IMR-90 (cell line): Measurements from ENCODE around the gene CHDH. TPM values are rescaled to one million over a fixed set of nuclear protein-coding genes. Genes with fewer than 3 reads are reported as not detected.

Source experiments
- ATAC-seq: fragments of 200-7000 bp; cut with Tn5 transposase; 2 replicates; pipeline ENCODE4 v1.9.1; 2020; ENCODE audit warnings: low read depth, mild to moderate bottlenecking, moderate library complexity
- BruUV-seq: library from RNA; stranded (reverse); fragments of 400-500 nt; replicated peaks from 2 replicates; lab custom pipeline; 2021; lab: Mats Ljungman, UMichigan
- CTCF ChIA-PET: fragments of 300-600 bp; formaldehyde crosslinking; extraction: SDS; loops from one replicate; lab custom pipeline; 2021; ENCODE audit warnings: antibody characterized with exemption; lab: Yijun Ruan, JAX
- POLR2A ChIA-PET: fragments of 300-600 bp; sonication (Branson Sonifier 250); formaldehyde crosslinking; loops from one replicate; lab custom pipeline; 2022; ENCODE audit warnings: antibody characterized with exemption; ENCODE audit not compliant: unreplicated experiment; lab: Charles Lee
- DNase-seq: peaks from one replicate; pipeline ENCODE4 v3.0.0; 2013
- H2AFZ ChIP-seq: replicated peaks from 2 replicates; pipeline ENCODE3; 2013; ENCODE audit warnings: low read length, mild to moderate bottlenecking; ENCODE audit not compliant: poor library complexity
- H2AK5ac ChIP-seq: 2 replicates; pipeline ENCODE4 v1.6.1; 2013; ENCODE audit warnings: low read depth, low read length, inconsistent platforms
- H2AK9ac ChIP-seq: replicated peaks from 2 replicates; pipeline ENCODE3; 2013; ENCODE audit warnings: mild to moderate bottlenecking, low read depth, low read length, moderate library complexity; ENCODE audit not compliant: poor library complexity
- H2BK120ac ChIP-seq: 2 replicates; pipeline ENCODE4 v1.6.1; 2013; ENCODE audit warnings: low read depth, low read length, inconsistent platforms
- H2BK15ac ChIP-seq: 3 replicates; pipeline ENCODE4 v1.6.1; 2013; ENCODE audit warnings: low read depth, low read length, inconsistent platforms
- H2BK20ac ChIP-seq: 2 replicates; pipeline ENCODE4 v1.6.1; 2013; ENCODE audit warnings: low read depth, mild to moderate bottlenecking, inconsistent platforms, low read length, moderate library complexity
- H2BK5ac ChIP-seq: 2 replicates; pipeline ENCODE4 v1.6.1; 2013; ENCODE audit warnings: mild to moderate bottlenecking, low read depth, low read length, inconsistent platforms; ENCODE audit not compliant: poor library complexity, severe bottlenecking
- H3K14ac ChIP-seq: replicated peaks from 2 replicates; pipeline ENCODE4 v1.6.1; 2013; ENCODE audit warnings: low read depth, low read length, inconsistent platforms
- H3K18ac ChIP-seq: 2 replicates; pipeline ENCODE4 v1.6.1; 2013; ENCODE audit warnings: low read depth, low read length, control low read depth
- H3K23ac ChIP-seq: 2 replicates; pipeline ENCODE4 v1.6.1; 2013; ENCODE audit warnings: low read depth, low read length, inconsistent platforms
- H3K27ac ChIP-seq: 2 replicates; pipeline ENCODE4 v1.5.1; 2013; ENCODE audit warnings: mild to moderate bottlenecking, control low read depth, low read length; ENCODE audit not compliant: insufficient read depth
- H3K27me3 ChIP-seq: 2 replicates; pipeline ENCODE4 v1.6.1; 2013; ENCODE audit warnings: low read length; ENCODE audit not compliant: control insufficient read depth, insufficient read depth
- H3K36me3 ChIP-seq: 2 replicates; pipeline ENCODE4 v1.6.1; 2013; ENCODE audit warnings: low read length, mixed read lengths; ENCODE audit not compliant: control insufficient read depth, insufficient read depth
- H3K4ac ChIP-seq: 2 replicates; pipeline ENCODE4 v1.6.1; 2013; ENCODE audit warnings: low read depth, low read length, inconsistent platforms
- H3K4me1 ChIP-seq: 2 replicates; pipeline ENCODE4 v1.6.1; 2013; ENCODE audit warnings: low read length, mixed read lengths; ENCODE audit not compliant: control insufficient read depth, insufficient read depth
- H3K4me2 ChIP-seq: 2 replicates; pipeline ENCODE4 v1.6.1; 2013; ENCODE audit warnings: low read depth, mild to moderate bottlenecking, control low read depth, low read length, moderate library complexity
- H3K4me3 ChIP-seq: 2 replicates; pipeline ENCODE4 v1.5.1; 2013; ENCODE audit warnings: low read depth, mild to moderate bottlenecking, control low read depth, low read length, moderate library complexity; ENCODE audit not compliant: insufficient read depth
- H3K56ac ChIP-seq: 2 replicates; pipeline ENCODE4 v1.6.1; 2013; ENCODE audit warnings: low read length, inconsistent platforms; ENCODE audit not compliant: insufficient read depth; ENCODE audit errors: extremely low read depth
- H3K79me1 ChIP-seq, 2 experiments: 2 replicates each; pipeline ENCODE4 v1.6.1; 2013; ENCODE audit warnings: low read length in 2 of 2, inconsistent platforms in 1 of 2, low read depth in 1 of 2
- H3K9ac ChIP-seq: 2 replicates; pipeline ENCODE4 v1.6.1; 2013; ENCODE audit warnings: low read depth, low read length, control low read depth
- H3K9me1 ChIP-seq: 2 replicates; pipeline ENCODE4 v1.6.1; 2013; ENCODE audit warnings: low read length, inconsistent platforms; ENCODE audit not compliant: insufficient read depth
- H3K9me3 ChIP-seq: 2 replicates; pipeline ENCODE4 v1.6.1; 2013; ENCODE audit warnings: low read length; ENCODE audit not compliant: control insufficient read depth, insufficient read depth
- H4K20me1 ChIP-seq: 2 replicates; pipeline ENCODE4 v1.6.1; 2013; ENCODE audit warnings: low read length, inconsistent platforms; ENCODE audit not compliant: insufficient read depth
- H4K5ac ChIP-seq: 2 replicates; pipeline ENCODE4 v1.6.1; 2013; ENCODE audit warnings: mild to moderate bottlenecking, low read depth, low read length, control low read depth
- H4K8ac ChIP-seq, 2 experiments: 2 replicates each; pipeline ENCODE4 v1.6.1; 2013; ENCODE audit warnings: low read depth in 2 of 2, low read length in 2 of 2, control low read depth in 1 of 2, inconsistent platforms in 1 of 2
- H4K91ac ChIP-seq: 2 replicates; pipeline ENCODE4 v1.6.1; 2013; ENCODE audit warnings: low read depth, low read length, inconsistent platforms; ENCODE audit not compliant: insufficient read depth
- CHD1 ChIP-seq: IDR thresholded peaks from 2 replicates; pipeline ENCODE4 v1.6.1; 2012; ENCODE audit warnings: low read depth, low read length, improper control_type of control experiment
- CTCF ChIP-seq: conservative IDR thresholded peaks from 2 replicates; pipeline ENCODE4 v1.5.1; 2012; ENCODE audit warnings: mild to moderate bottlenecking, low read depth, low read length, improper control_type of control experiment
- MAFK ChIP-seq: IDR thresholded peaks from 2 replicates; pipeline ENCODE4 v1.6.1; 2012; ENCODE audit warnings: low read depth, low read length, improper control_type of control experiment
- MAZ ChIP-seq: IDR thresholded peaks from 2 replicates; pipeline ENCODE4 v1.6.1; 2012; ENCODE audit warnings: low read depth, mild to moderate bottlenecking, low read length, improper control_type of control experiment, moderate library complexity, borderline replicate concordance
- NFE2L2 ChIP-seq: fragments of 150-350 bp; IDR thresholded peaks from 2 replicates; pipeline ENCODE4 v1.6.1; 2016; ENCODE audit warnings: low read depth, mild to moderate bottlenecking, low read length
- RAD21 ChIP-seq: IDR thresholded peaks from 2 replicates; pipeline ENCODE4 v1.6.1; 2012; ENCODE audit warnings: low read length, improper control_type of control experiment
- RCOR1 ChIP-seq: IDR thresholded peaks from 2 replicates; pipeline ENCODE4 v1.6.1; 2012; ENCODE audit warnings: mild to moderate bottlenecking, low read length, improper control_type of control experiment; ENCODE audit not compliant: insufficient replicate concordance
- WGBS, 2 experiments: methylation state at CpG; one replicate each; pipeline versions ENCODE4 v1.1.5 to v1.1.7; 2013; ENCODE audit warnings: missing lambda C conversion rate in 2 of 2; ENCODE audit not compliant: insufficient read length in 1 of 2; ENCODE audit errors: extremely low coverage in 2 of 2; 5-methylcytosine and 5-hydroxymethylcytosine counted together
- dilution Hi-C: fragments of 300-500 bp; cut with HindIII; formaldehyde crosslinking; loops from one replicate; pipeline ENCODE4 v1.14.3; 2018; ENCODE audit warnings: low sequenced_read_pairs; ENCODE audit not compliant: unreplicated experiment
- in situ Hi-C: fragments of 300-500 bp; cut with MboI; formaldehyde crosslinking; loops from 3 replicates; pipeline ENCODE4 v1.14.3; 2019; ENCODE audit warnings: low sequenced_read_pairs, inconsistent platforms, mixed read lengths
- intact Hi-C: fragments of 100-400 bp; cut with micrococcal nuclease; formaldehyde crosslinking; loops from 2 replicates; pipeline ENCODE4 v1.10.0; 2022
- polyA plus RNA-seq, 3 experiments: library from polyadenylated mRNA; depleted of rRNA; stranded (reverse); fragments of >200 nt; gene quantifications; 2 replicates each; pipeline ENCODE4 v1.2.3, GENCODE V29; 2012; ENCODE audit warnings: low replicate concordance in 1 of 3
- total RNA-seq: library from RNA; depleted of rRNA; stranded (reverse); fragments of >200 nt; gene quantifications from 2 replicates; pipeline ENCODE4 v1.2.3, GENCODE V29; 2012
- TF ChIP-seq, protein P1 (sequence below): fragments of 150-350 bp; IDR thresholded peaks from 2 replicates; pipeline ENCODE4 v1.6.1; 2017; ENCODE audit warnings: mild to moderate bottlenecking, antibody characterized with exemption, low read length, low read depth

CHDH gene
- total and polyA plus RNA-seq, 2 of the 4 experiments (the other 2 are of a cell fraction), result under 0.01 to 0.19 TPM

- Histone ChIP-seq H3K23ac (no peak overlapping the region), H2AK9ac (peak overlapping the region; percentile 83), H2BK120ac (peak overlapping the region; percentile 93), H2AFZ (peak overlapping the region; percentile 83), H3K4me1 (peaks cover 14% of the 10 kb centered on the region), H3K4me2 (no peak overlapping the region), H3K4me3 (no peak overlapping the region), H3K79me1 (no peaks in the 10 kb centered on the region), H3K18ac (peak overlapping the region; percentile 54), H3K9me1 (peaks cover 20% of the 10 kb centered on the region), H2BK15ac (peak overlapping the region; percentile 90; the same call in 2 of the 3 replicates), H3K56ac (no peak overlapping the region), H3K27ac (peak overlapping the region; percentile 25; the same call in 1 of the 2 replicates), H4K5ac (no peak overlapping the region), H2BK5ac (peak overlapping the region; percentile 73), H3K14ac (peak overlapping the region; percentile 53), H3K36me3 (no peaks in the 10 kb centered on the region), H2AK5ac (peak overlapping the region; percentile 89; the same call in 1 of the 2 replicates), H3K4ac (peak overlapping the region; percentile 85), H3K9ac (no peak overlapping the region), H3K9me3 (no peaks in the 10 kb centered on the region), H3K27me3 (no peaks in the 10 kb centered on the region; the same call in 1 of the 2 replicates), H4K20me1 (no peaks in the 10 kb centered on the region), H4K91ac (peak overlapping the region; percentile 81), H4K8ac (peak overlapping the region; percentile 15 to 88; a peak in 3 of 4 replicates), H2BK20ac (peak overlapping the region; percentile 90)
- intact Hi-C loops, result no loop called here
- ATAC-seq, result peak; percentile 75
- WGBS, 2 experiments, result 100% methylated on average over 2 of the region's 10 CpGs; no CpG with 5 or more reads in 1 of the 2 experiments
- in situ Hi-C loops, result no loop called here
- ChIA-PET CTCF (no interaction called here), POLR2A (no interaction called here)
- dilution Hi-C loops, result no loop called here
- peak; percentile 82 for DNase-seq
- no TSS peak for BruUV-seq
- no peak for TF ChIP-seq RCOR1
- peak; percentile 47 for TF ChIP-seq MAFK
- TF ChIP-seq, protein P1, sequence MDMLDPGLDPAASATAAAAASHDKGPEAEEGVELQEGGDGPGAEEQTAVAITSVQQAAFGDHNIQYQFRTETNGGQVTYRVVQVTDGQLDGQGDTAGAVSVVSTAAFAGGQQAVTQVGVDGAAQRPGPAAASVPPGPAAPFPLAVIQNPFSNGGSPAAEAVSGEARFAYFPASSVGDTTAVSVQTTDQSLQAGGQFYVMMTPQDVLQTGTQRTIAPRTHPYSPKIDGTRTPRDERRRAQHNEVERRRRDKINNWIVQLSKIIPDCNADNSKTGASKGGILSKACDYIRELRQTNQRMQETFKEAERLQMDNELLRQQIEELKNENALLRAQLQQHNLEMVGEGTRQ, result no peak
- peak; percentile 14; the same call in 1 of the 2 replicates for TF ChIP-seq MAZ
- TF ChIP-seq CTCF, result peak; percentile 28
- TF ChIP-seq NFE2L2, result no peak
- TF ChIP-seq RAD21, result peak; percentile 37
- TF ChIP-seq CHD1, result no peak
Measured at GRCh38 chr3:53806182-53807116, 39.8 kb downstream of the CHDH start.
